ACC112 (cell line): ENCODE measurements around the gene DBT.
A peak's percentile ranks its signal among the peaks of the same experiment; 100 is the strongest.

Experiments used
- H2AFZ ChIP-seq: fragments of 200-600 bp; sonication (generic); one replicate; pipeline ENCODE4 v1.6.0; 2017; ENCODE audit warnings: antibody characterized with exemption, low read length; ENCODE audit not compliant: unreplicated experiment
- H3K27ac ChIP-seq: fragments of 200-600 bp; sonication (generic); 2 replicates; pipeline ENCODE4 v1.5.1; 2014; ENCODE audit warnings: low read depth, mild to moderate bottlenecking, antibody characterized with exemption, low read length, moderate library complexity
- H3K27me3 ChIP-seq: fragments of 200-600 bp; sonication (generic); 2 replicates; pipeline ENCODE4 v1.6.1; 2014; ENCODE audit warnings: mild to moderate bottlenecking, antibody characterized with exemption, low read length, moderate library complexity, mixed read lengths; ENCODE audit not compliant: insufficient read depth
- H3K36me3 ChIP-seq: fragments of 200-600 bp; sonication (generic); 2 replicates; pipeline ENCODE4 v1.6.1; 2016; ENCODE audit warnings: mild to moderate bottlenecking, antibody characterized with exemption, low read length, moderate library complexity, mixed read lengths; ENCODE audit not compliant: insufficient read depth
- H3K4me1 ChIP-seq: fragments of 200-600 bp; sonication (generic); one replicate; pipeline ENCODE4 v1.6.1; 2016; ENCODE audit warnings: low read length, mixed read lengths; ENCODE audit not compliant: insufficient read depth, unreplicated experiment, control insufficient read depth
- H3K4me3 ChIP-seq: fragments of 200-600 bp; sonication (generic); 2 replicates; pipeline ENCODE4 v1.5.1; 2014; ENCODE audit warnings: mild to moderate bottlenecking, low read depth, low read length
- H3K79me2 ChIP-seq: fragments of 200-600 bp; sonication (generic); one replicate; pipeline ENCODE4 v1.6.0; 2016; ENCODE audit warnings: low read length; ENCODE audit not compliant: control insufficient read depth, unreplicated experiment, insufficient read depth

Gene DBT

GRCh38 chr1:100164216-100164615 lies 85.4 kb downstream of the DBT start:
- Histone ChIP-seq H3K27me3 (no peaks in the 10 kb centered on the region), H3K4me1 (no peaks in the 10 kb centered on the region), H3K36me3 (no peaks in the 10 kb centered on the region), H3K4me3 (no peak overlapping the region), H3K79me2 (no peaks in the 10 kb centered on the region), H3K27ac (no peak overlapping the region), H2AFZ (peak overlapping the region; percentile 6)

DNA sequence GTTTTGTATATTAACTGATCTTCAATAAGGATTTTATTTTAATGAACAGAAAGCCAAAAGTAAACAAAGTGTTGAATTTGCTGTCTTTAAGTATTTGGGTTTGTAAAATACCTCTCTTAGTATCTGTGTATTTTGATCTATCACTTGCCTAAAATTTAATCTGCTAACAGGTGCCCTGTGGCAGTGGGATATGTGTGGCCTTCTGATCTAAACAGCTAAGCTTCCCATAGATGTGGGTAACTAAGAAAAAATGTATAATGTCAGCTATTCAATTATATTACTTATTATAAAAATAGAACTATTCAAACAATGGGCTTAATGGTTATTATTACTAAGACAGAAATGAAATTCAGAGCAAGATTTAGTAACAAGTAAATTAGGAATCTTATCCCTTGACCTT lies 86.8 kb downstream of the DBT start:
- H3K4me1 ChIP-seq = no peaks in the 10 kb centered on the region
- H2AFZ ChIP-seq = no peak overlapping the region
- no peaks in the 10 kb centered on the region for H3K79me2 ChIP-seq
- no peaks in the 10 kb centered on the region for H3K27me3 ChIP-seq
- no peak overlapping the region for H3K27ac ChIP-seq
- no peaks in the 10 kb centered on the region for H3K36me3 ChIP-seq
- no peak overlapping the region for H3K4me3 ChIP-seq

- H3K4me3 ChIP-seq = no peak overlapping the region
- H3K4me1 ChIP-seq = no peaks in the 10 kb centered on the region
- no peak overlapping the region for H3K27ac ChIP-seq
- no peaks in the 10 kb centered on the region for H3K27me3 ChIP-seq
- peaks cover 6% of the 10 kb centered on the region for H3K36me3 ChIP-seq
- H3K79me2 ChIP-seq = no peaks in the 10 kb centered on the region
- H2AFZ ChIP-seq = no peak overlapping the region
These were observed 97.4 kb downstream of the DBT start for GRCh38 chr1:100152271-100152670.

- no peak overlapping the region for H2AFZ ChIP-seq
- no peak overlapping the region for H3K4me3 ChIP-seq
- H3K4me1 ChIP-seq = no peaks in the 10 kb centered on the region
- H3K27ac ChIP-seq = no peak overlapping the region
- H3K79me2 ChIP-seq = no peaks in the 10 kb centered on the region
- no peaks in the 10 kb centered on the region for H3K27me3 ChIP-seq
- H3K36me3 ChIP-seq = peaks cover 6% of the 10 kb centered on the region
These were observed 98.0 kb downstream of the DBT start for GRCh38 chr1:100151679-100152078.

DNA sequence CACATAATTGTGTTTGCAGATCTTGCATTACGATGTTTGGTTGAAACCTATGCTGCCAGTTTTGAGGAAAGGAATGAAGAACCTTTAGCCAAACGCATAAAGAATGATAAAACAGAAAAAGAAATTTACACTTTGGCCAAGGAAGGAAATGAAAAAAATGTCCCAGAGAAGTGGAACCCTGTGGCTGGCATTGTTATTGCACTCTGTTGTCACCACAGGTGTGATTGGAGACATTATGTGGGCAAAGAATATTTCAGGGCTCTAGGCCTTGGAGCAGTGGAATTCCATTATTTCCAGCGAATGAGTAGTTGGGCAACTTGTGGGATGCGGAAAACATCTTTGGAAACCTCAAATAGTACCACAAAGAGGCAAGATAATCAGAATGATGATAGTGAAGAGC lies 101.8 kb downstream of the DBT start:
- Histone ChIP-seq H3K27me3 (no peaks in the 10 kb centered on the region), H2AFZ (no peak overlapping the region), H3K27ac (no peak overlapping the region), H3K4me1 (no peaks in the 10 kb centered on the region), H3K79me2 (no peaks in the 10 kb centered on the region), H3K36me3 (peaks cover 16% of the 10 kb centered on the region), H3K4me3 (no peak overlapping the region)

DNA sequence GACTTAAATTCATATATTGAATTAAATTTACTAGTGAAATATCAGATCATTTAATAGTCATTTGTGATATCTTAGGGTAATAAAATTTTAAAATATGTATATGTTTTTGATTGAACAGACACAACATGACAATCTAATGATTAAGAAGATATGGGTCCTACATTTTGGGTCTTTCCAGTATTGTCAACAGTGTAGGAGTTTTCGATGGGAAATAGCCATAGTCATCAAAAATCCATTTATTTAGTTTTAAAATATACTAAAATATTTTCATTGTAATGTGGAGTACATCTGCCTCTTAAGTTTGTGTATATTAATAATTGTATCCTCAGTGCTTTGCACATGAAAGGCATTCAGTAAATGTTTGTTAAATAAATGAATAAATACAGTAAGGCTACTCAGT lies 102.7 kb downstream of the DBT start:
- Histone ChIP-seq H3K79me2 (no peaks in the 10 kb centered on the region), H3K27me3 (no peaks in the 10 kb centered on the region), H2AFZ (no peak overlapping the region), H3K4me3 (no peak overlapping the region), H3K27ac (no peak overlapping the region), H3K36me3 (peaks cover 17% of the 10 kb centered on the region), H3K4me1 (no peaks in the 10 kb centered on the region)

GRCh38 chr1:100145116-100145515 lies 104.5 kb downstream of the DBT start:
- no peaks in the 10 kb centered on the region for H3K4me1 ChIP-seq
- peaks cover 32% of the 10 kb centered on the region for H3K36me3 ChIP-seq
- H3K27me3 ChIP-seq = no peaks in the 10 kb centered on the region
- no peak overlapping the region for H3K27ac ChIP-seq
- no peaks in the 10 kb centered on the region for H3K79me2 ChIP-seq
- H2AFZ ChIP-seq = no peak overlapping the region
- no peak overlapping the region for H3K4me3 ChIP-seq

- Histone ChIP-seq H3K27ac (no peak overlapping the region), H3K4me3 (no peak overlapping the region), H3K27me3 (no peaks in the 10 kb centered on the region), H3K4me1 (no peaks in the 10 kb centered on the region), H3K79me2 (no peaks in the 10 kb centered on the region), H3K36me3 (peaks cover 38% of the 10 kb centered on the region), H2AFZ (no peak overlapping the region)
These were observed 107.3 kb downstream of the DBT start for GRCh38 chr1:100142343-100142742.

DNA sequence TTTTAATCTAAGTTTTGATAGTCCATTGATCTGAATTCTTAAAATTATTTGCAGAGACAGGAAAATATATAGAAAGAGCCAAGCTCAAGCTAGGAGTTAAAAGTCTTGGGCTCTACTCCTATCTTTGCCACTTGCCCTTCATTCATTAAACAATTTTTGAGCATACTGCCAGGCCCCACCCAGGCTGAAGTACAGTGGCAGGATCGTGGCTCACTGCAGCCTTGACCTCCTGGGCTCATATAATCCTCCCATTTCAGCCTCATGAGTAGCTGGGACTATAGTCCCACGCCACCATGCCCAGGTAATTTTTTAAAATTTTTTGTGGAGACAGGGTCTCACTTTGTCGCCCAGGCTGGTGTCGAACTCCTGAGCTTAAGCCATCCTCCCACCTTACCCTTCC lies 108.4 kb downstream of the DBT start:
- Histone ChIP-seq H3K4me1 (no peaks in the 10 kb centered on the region), H3K79me2 (no peaks in the 10 kb centered on the region), H2AFZ (no peak overlapping the region), H3K27me3 (no peaks in the 10 kb centered on the region), H3K27ac (no peak overlapping the region), H3K36me3 (peaks cover 37% of the 10 kb centered on the region), H3K4me3 (no peak overlapping the region)

DNA sequence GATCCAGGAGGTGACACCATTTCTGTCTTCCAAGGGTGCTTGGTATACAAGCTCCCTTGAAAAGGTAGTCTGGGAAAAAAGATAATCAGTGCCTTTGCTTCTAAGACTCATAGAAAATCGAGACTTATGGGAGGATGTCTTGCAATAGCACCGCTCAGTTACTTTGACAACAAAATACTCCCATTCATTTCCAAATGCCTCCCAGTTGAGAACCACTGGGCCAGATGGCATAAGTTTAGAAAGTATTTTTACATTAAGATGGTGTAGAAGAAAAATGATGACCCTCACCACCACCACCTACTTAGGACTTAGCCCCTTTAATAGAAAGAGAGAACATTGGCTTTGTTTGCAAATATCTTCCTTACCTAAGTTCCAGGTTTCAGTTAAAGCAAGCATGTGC lies 112.0 kb downstream of the DBT start:
- Histone ChIP-seq H3K27ac (no peak overlapping the region), H3K4me1 (peaks cover 9% of the 10 kb centered on the region), H2AFZ (no peak overlapping the region), H3K27me3 (no peaks in the 10 kb centered on the region), H3K79me2 (peaks cover 29% of the 10 kb centered on the region), H3K4me3 (no peak overlapping the region), H3K36me3 (peaks cover 26% of the 10 kb centered on the region)
